22Rv1 (cell line): ENCODE data around the gene PDIK1L.

Experiments used
- CTCF ChIP-seq: fragments of 450-650 bp; IDR thresholded peaks from 2 replicates; pipeline ENCODE4 v1.5.1; 2017; ENCODE audit warnings: mild to moderate bottlenecking
- ZFX ChIP-seq: fragments of 450-650 bp; IDR thresholded peaks from 2 replicates; pipeline ENCODE4 v1.6.1; 2017; ENCODE audit warnings: antibody characterized with exemption, borderline replicate concordance

GRCh38 chr1:26121854-26122773 lies 10.5 kb downstream of the PDIK1L start:
- no peak for TF ChIP-seq CTCF
- no peak for TF ChIP-seq ZFX
